ENCODE results near the gene HSFX3. TPM values are rescaled to one million over a fixed set of nuclear protein-coding genes. Genes with fewer than 3 reads are reported as not detected.
"Not testable (repeated sequence)": the region's sequence is repeated elsewhere in the genome, so short reads cannot be mapped to it uniquely, and the experiment has no call there.

HSFX3 gene
- total RNA-seq, 1 donor from 2014 or later, result not detected

- H3K27me3 Mint-ChIP-seq (ENCODE audit: unreplicated experiment), result no peaks in the 10 kb centered on the region
- no peaks in the 10 kb centered on the region for H3K9me3 Mint-ChIP-seq (ENCODE audit: unreplicated experiment)
- no peaks in the 10 kb centered on the region for H3K36me3 Mint-ChIP-seq (ENCODE audit: low read depth, unreplicated experiment)
- H3K4me3 Mint-ChIP-seq (ENCODE audit: unreplicated experiment), result peak overlapping the region; percentile 24
- TF ChIP-seq CTCF (IDR thresholded peaks at IDR 0.05; ENCODE audit: unreplicated experiment), result no peak
- no peak overlapping the region for H3K27ac Mint-ChIP-seq (ENCODE audit: unreplicated experiment)
- DNase-seq (ENCODE audit: low spot score), result no peak
- no peaks in the 10 kb centered on the region for H3K4me1 Mint-ChIP-seq (ENCODE audit: unreplicated experiment)
These were observed 13.6 kb upstream of the HSFX3 start for GRCh38 chrX:149563359-149563758.

GRCh38 chrX:149555251-149555650 is 5.5 kb upstream of the HSFX3 start:
- H3K4me3 Mint-ChIP-seq (ENCODE audit: unreplicated experiment); DNase-seq (ENCODE audit: low spot score); H3K4me1 Mint-ChIP-seq (ENCODE audit: unreplicated experiment); H3K27ac Mint-ChIP-seq (ENCODE audit: unreplicated experiment); H3K9me3 Mint-ChIP-seq (ENCODE audit: unreplicated experiment); H3K36me3 Mint-ChIP-seq (ENCODE audit: low read depth, unreplicated experiment); H3K27me3 Mint-ChIP-seq (ENCODE audit: unreplicated experiment): not testable (repeated sequence)

- not testable (repeated sequence) for H3K4me3 Mint-ChIP-seq (ENCODE audit: unreplicated experiment); H3K27ac Mint-ChIP-seq (ENCODE audit: unreplicated experiment); H3K27me3 Mint-ChIP-seq (ENCODE audit: unreplicated experiment); DNase-seq (ENCODE audit: low spot score); H3K4me1 Mint-ChIP-seq (ENCODE audit: unreplicated experiment); H3K36me3 Mint-ChIP-seq (ENCODE audit: low read depth, unreplicated experiment); H3K9me3 Mint-ChIP-seq (ENCODE audit: unreplicated experiment)
These were observed 2.2 kb upstream of the HSFX3 start for GRCh38 chrX:149551939-149552248.

- not testable (repeated sequence) for H3K27ac Mint-ChIP-seq (ENCODE audit: unreplicated experiment); H3K36me3 Mint-ChIP-seq (ENCODE audit: low read depth, unreplicated experiment); H3K4me3 Mint-ChIP-seq (ENCODE audit: unreplicated experiment); H3K4me1 Mint-ChIP-seq (ENCODE audit: unreplicated experiment); H3K27me3 Mint-ChIP-seq (ENCODE audit: unreplicated experiment); DNase-seq (ENCODE audit: low spot score); H3K9me3 Mint-ChIP-seq (ENCODE audit: unreplicated experiment)
These were observed 1.7 kb upstream of the HSFX3 start for GRCh38 chrX:149551245-149551938.

- not testable (repeated sequence) for DNase-seq (ENCODE audit: low spot score); H3K4me3 Mint-ChIP-seq (ENCODE audit: unreplicated experiment); H3K27ac Mint-ChIP-seq (ENCODE audit: unreplicated experiment); H3K4me1 Mint-ChIP-seq (ENCODE audit: unreplicated experiment); H3K36me3 Mint-ChIP-seq (ENCODE audit: low read depth, unreplicated experiment); H3K27me3 Mint-ChIP-seq (ENCODE audit: unreplicated experiment); H3K9me3 Mint-ChIP-seq (ENCODE audit: unreplicated experiment)
These were observed 730 bp upstream of the HSFX3 start for GRCh38 chrX:149550454-149550853.

GRCh38 chrX:149547782-149548181 is 1.9 kb downstream of the HSFX3 start:
- H3K27ac Mint-ChIP-seq (ENCODE audit: unreplicated experiment); H3K4me3 Mint-ChIP-seq (ENCODE audit: unreplicated experiment): not testable (repeated sequence)

GRCh38 chrX:149546962-149547361 is 2.8 kb downstream of the HSFX3 start:
- not testable (repeated sequence) for H3K9me3 Mint-ChIP-seq (ENCODE audit: unreplicated experiment); H3K4me1 Mint-ChIP-seq (ENCODE audit: unreplicated experiment); H3K27me3 Mint-ChIP-seq (ENCODE audit: unreplicated experiment); H3K27ac Mint-ChIP-seq (ENCODE audit: unreplicated experiment); H3K4me3 Mint-ChIP-seq (ENCODE audit: unreplicated experiment); DNase-seq (ENCODE audit: low spot score); H3K36me3 Mint-ChIP-seq (ENCODE audit: low read depth, unreplicated experiment)

More at GRCh38 chrX:149547782-149548181, 1.9 kb downstream of the HSFX3 start:
- H3K9me3 Mint-ChIP-seq (ENCODE audit: unreplicated experiment); H3K27me3 Mint-ChIP-seq (ENCODE audit: unreplicated experiment); DNase-seq (ENCODE audit: low spot score); H3K36me3 Mint-ChIP-seq (ENCODE audit: low read depth, unreplicated experiment); H3K4me1 Mint-ChIP-seq (ENCODE audit: unreplicated experiment): not testable (repeated sequence)

All from endothelial cell (in vitro differentiated cells).